Gastrocnemius medialis (tissue), 4 donors: ENCODE data around the gene TMEM128. TPM values are rescaled to one million over a fixed set of nuclear protein-coding genes. Genes with fewer than 3 reads are reported as not detected.
A peak's percentile ranks its signal among the peaks of the same experiment; 100 is the strongest.
"Not testable (repeated sequence)": the region's sequence is repeated elsewhere in the genome, so short reads cannot be mapped to it uniquely, and the experiment has no call there.

Experiments
- ATAC-seq, 2 donors: fragments of 150-250 bp; one replicate each; pipeline ENCODE4 v1.9.1; 2016
- DNase-seq, 2 donors: peaks; one replicate each; pipeline ENCODE4 v3.0.0-alpha.2; 2019
- H3K27ac ChIP-seq, 4 donors: fragments of 200-600 bp; sonication (generic); 1 replicate in 1 of 4; 2 replicates in 3 of 4; pipeline ENCODE4 v1.5.1; 2016 to 2018; ENCODE audit warnings: mild to moderate bottlenecking in 2 of 4, moderate library complexity in 1 of 4
- H3K27me3 ChIP-seq, 3 donors: fragments of 200-600 bp; sonication (generic) in 2 of 3; 1 replicate in 1 of 3; 2 replicates in 2 of 3; pipeline versions ENCODE4 v1.5.1 to v1.6.0; 2016 to 2019; ENCODE audit warnings: mild to moderate bottlenecking in 1 of 3, moderate library complexity in 1 of 3
- H3K36me3 ChIP-seq, 2 donors: fragments of 200-600 bp; sonication (generic) in 1 of 2; one replicate each; pipeline ENCODE4 v1.5.1; 2017 to 2018
- H3K4me1 ChIP-seq, 2 donors: fragments of 200-600 bp; sonication (generic) in 1 of 2; one replicate each; pipeline ENCODE4 v1.5.1; 2016 to 2017; ENCODE audit warnings: mild to moderate bottlenecking in 2 of 2
- H3K4me3 ChIP-seq, 4 donors: fragments of 200-600 bp; sonication (generic) in 3 of 4; 1 replicate in 1 of 4; 2 replicates in 3 of 4; pipeline ENCODE4 v1.5.1; 2016 to 2019; ENCODE audit warnings: mild to moderate bottlenecking in 2 of 4
- H3K9me3 ChIP-seq, 3 donors: fragments of 200-600 bp; sonication (generic) in 2 of 3; 1 replicate in 1 of 3; 2 replicates in 2 of 3; pipeline ENCODE4 v1.5.1; 2016 to 2019
- POLR2A ChIP-seq, 2 donors: fragments of 450-650 bp; IDR thresholded peaks; one replicate each; pipeline ENCODE4 v1.6.1; 2017; ENCODE audit warnings: antibody characterized with exemption in 2 of 2, mild to moderate bottlenecking in 2 of 2, moderate library complexity in 2 of 2
- in situ Hi-C, 4 donors: fragments of 200-750 bp; cut with MboI; loops; one replicate each; pipeline versions ENCODE4 v1.15.0 to v1.8.0; 2017; ENCODE audit warnings: low sequenced_read_pairs in 4 of 4
- intact Hi-C: fragments of 100-400 bp; cut with DNase I; formaldehyde crosslinking; loops from one replicate; pipeline ENCODE4 v1.15.1; 2023; ENCODE audit warnings: low total_unique reads
- total RNA-seq, 4 donors: library from RNA; depleted of rRNA; stranded (reverse); fragments of >200 nt; gene quantifications; one replicate each; pipeline versions ENCODE4 v1.1.0 to v1.2.3, GENCODE V29; 2016
- TF ChIP-seq, protein P1 (sequence below), 5 experiments: fragments of 450-650 bp in 3 of 5; fragments of 200-600 bp in 2 of 5; sonication (generic) in 2 of 5; IDR thresholded peaks in 4 of 5; conservative IDR thresholded peaks in 1 of 5; 1 replicate in 4 of 5; 2 replicates in 1 of 5; pipeline ENCODE4 v1.5.1; 2016 to 2019; ENCODE audit warnings: antibody characterized with exemption in 5 of 5, mild to moderate bottlenecking in 3 of 5, moderate library complexity in 3 of 5

Gene TMEM128
- total RNA-seq, 4 donors from 2014 or later: 3.7 to 8.6 (median 4.6) TPM

DNA sequence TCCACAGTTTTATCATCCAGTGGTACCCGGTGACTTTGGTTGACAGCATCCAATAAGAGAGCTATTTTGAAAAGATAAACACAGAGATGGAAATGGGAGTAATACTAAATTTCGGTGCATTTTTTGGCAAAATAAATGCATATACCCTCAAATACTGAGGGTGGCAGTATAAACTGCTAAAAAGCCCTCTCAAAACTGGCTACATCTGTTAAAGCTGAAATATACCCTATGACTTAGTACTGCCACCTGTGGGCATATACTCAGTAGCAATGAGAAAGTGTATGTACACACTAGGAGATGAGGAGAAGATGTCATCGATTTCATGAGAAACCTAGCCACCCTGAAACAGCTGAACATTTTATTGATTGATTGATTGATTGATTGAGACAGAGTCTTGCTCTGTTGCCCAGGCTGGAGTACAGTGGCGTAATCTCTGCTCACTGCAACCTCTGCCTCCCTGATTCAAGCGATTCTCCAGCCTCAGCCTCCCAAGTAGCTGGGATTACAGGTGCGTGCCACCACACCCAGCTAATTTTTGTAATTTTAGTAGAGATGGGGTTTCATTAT, 12.2 kb upstream of the TMEM128 start:
- H3K27ac ChIP-seq: no peak overlapping the region
- no peaks in the 10 kb centered on the region for H3K4me1 ChIP-seq
- in situ Hi-C loops (loop anchor here in 1 of 4 donors (25.0 kb wide), 1 partner anchor 277 kb away; the partner anchor contains the start of gene STX18), intact Hi-C loops (no loop called here)
- H3K9me3 ChIP-seq: no peaks in the 10 kb centered on the region
- no peaks in the 10 kb centered on the region for H3K36me3 ChIP-seq
- H3K4me3 ChIP-seq: no peak overlapping the region
- TF ChIP-seq POLR2A (IDR thresholded peaks at IDR 0.05): no peak
- TF ChIP-seq, protein P1, sequence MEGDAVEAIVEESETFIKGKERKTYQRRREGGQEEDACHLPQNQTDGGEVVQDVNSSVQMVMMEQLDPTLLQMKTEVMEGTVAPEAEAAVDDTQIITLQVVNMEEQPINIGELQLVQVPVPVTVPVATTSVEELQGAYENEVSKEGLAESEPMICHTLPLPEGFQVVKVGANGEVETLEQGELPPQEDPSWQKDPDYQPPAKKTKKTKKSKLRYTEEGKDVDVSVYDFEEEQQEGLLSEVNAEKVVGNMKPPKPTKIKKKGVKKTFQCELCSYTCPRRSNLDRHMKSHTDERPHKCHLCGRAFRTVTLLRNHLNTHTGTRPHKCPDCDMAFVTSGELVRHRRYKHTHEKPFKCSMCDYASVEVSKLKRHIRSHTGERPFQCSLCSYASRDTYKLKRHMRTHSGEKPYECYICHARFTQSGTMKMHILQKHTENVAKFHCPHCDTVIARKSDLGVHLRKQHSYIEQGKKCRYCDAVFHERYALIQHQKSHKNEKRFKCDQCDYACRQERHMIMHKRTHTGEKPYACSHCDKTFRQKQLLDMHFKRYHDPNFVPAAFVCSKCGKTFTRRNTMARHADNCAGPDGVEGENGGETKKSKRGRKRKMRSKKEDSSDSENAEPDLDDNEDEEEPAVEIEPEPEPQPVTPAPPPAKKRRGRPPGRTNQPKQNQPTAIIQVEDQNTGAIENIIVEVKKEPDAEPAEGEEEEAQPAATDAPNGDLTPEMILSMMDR (IDR thresholded peaks at IDR 0.05 in 4 of 5, conservative IDR thresholded peaks at IDR 0.05 in 1 of 5): peak in 2 of 5 experiments; percentile 10 to 19
- ATAC-seq (peak in 1 of 2 donors; percentile 39), DNase-seq (no peak)
- no peaks in the 10 kb centered on the region for H3K27me3 ChIP-seq

GRCh38 chr4:4259484-4260100, 11.6 kb upstream of the TMEM128 start:
- H3K27me3 ChIP-seq: no peaks in the 10 kb centered on the region

DNA sequence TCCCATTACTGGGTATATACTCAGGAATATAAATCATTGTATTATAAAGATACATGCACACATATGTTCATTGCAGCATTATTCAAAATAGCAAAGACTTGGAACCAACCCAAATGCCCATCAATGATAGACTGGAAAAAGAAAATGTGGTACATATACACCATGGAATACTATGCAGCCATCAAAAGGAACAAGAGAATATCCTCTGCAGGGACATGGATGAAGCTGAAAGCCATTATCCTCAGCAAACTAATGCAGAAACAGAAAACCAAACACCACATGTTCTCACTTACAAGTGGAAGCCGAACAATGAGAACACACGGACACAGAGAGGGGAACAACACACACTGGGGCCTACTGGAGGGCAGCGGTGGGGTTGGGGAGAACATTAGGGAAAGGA, 9.7 kb upstream of the TMEM128 start:
- in situ Hi-C loops: loop anchor here in 3 of 4 donors (10.0 to 25.0 kb wide), 2 partner anchors 77 to 280 kb away; partner anchors contain the start of gene STX18 (in 1 of the 3)
- H3K4me1 ChIP-seq, H3K27me3 ChIP-seq, H3K36me3 ChIP-seq, DNase-seq, intact Hi-C loops, ATAC-seq, H3K27ac ChIP-seq, H3K9me3 ChIP-seq, H3K4me3 ChIP-seq: not testable (repeated sequence)

More at GRCh38 chr4:4259484-4260100, 11.6 kb upstream of the TMEM128 start:
- in situ Hi-C loops: loop anchor here in 3 of 4 donors (10.0 to 25.0 kb wide), 2 partner anchors 75 to 278 kb away; partner anchors contain the start of gene STX18 (in 1 of the 3)
- intact Hi-C loops: no loop called here
- TF ChIP-seq, protein P1 (IDR thresholded peaks at IDR 0.05 in 4 of 5, conservative IDR thresholded peaks at IDR 0.05 in 1 of 5): no peak
- TF ChIP-seq POLR2A (IDR thresholded peaks at IDR 0.05): no peak
- no peaks in the 10 kb centered on the region for H3K4me1 ChIP-seq
- H3K9me3 ChIP-seq: no peaks in the 10 kb centered on the region
- no peaks in the 10 kb centered on the region for H3K36me3 ChIP-seq
- no peak for DNase-seq
- no peak for ATAC-seq
- H3K27ac ChIP-seq: no peak overlapping the region
- H3K4me3 ChIP-seq: no peak overlapping the region

- no peaks in the 10 kb centered on the region for H3K4me1 ChIP-seq
- DNase-seq (no peak), ATAC-seq (no peak)
- no peak overlapping the region for H3K4me3 ChIP-seq
- TF ChIP-seq POLR2A (IDR thresholded peaks at IDR 0.05): no peak
- TF ChIP-seq, protein P1 (IDR thresholded peaks at IDR 0.05 in 4 of 5, conservative IDR thresholded peaks at IDR 0.05 in 1 of 5): no peak
- no peaks in the 10 kb centered on the region for H3K36me3 ChIP-seq
- no peak overlapping the region for H3K27ac ChIP-seq
- in situ Hi-C loops (loop anchor here in 3 of 4 donors (10.0 to 25.0 kb wide), 2 partner anchors 78 to 281 kb away; partner anchors contain the start of gene STX18 (in 1 of the 3)), intact Hi-C loops (no loop called here)
- H3K27me3 ChIP-seq: no peaks in the 10 kb centered on the region
- H3K9me3 ChIP-seq: no peaks in the 10 kb centered on the region
Observed at GRCh38 chr4:4256799-4257198, 8.8 kb upstream of the TMEM128 start.

GRCh38 chr4:4254666-4255065, 6.6 kb upstream of the TMEM128 start:
- Histone ChIP-seq H3K4me1 (no peaks in the 10 kb centered on the region), H3K27ac (no peak overlapping the region), H3K4me3 (no peak overlapping the region), H3K27me3 (no peaks in the 10 kb centered on the region), H3K9me3 (no peaks in the 10 kb centered on the region), H3K36me3 (no peaks in the 10 kb centered on the region)
- intact Hi-C loops (no loop called here), in situ Hi-C loops (loop anchor here (5.0 to 25.0 kb wide), 3 partner anchors 80 to 283 kb away; partner anchors contain the start of gene STX18 (in 1 of the 4))
- no peak for ATAC-seq
- DNase-seq: no peak
- TF ChIP-seq POLR2A (IDR thresholded peaks at IDR 0.05): no peak
- TF ChIP-seq, protein P1 (IDR thresholded peaks at IDR 0.05 in 4 of 5, conservative IDR thresholded peaks at IDR 0.05 in 1 of 5): no peak
